GM19099 (cell line): ENCODE data around the gene LCN6.

Experiments
- POLR2A ChIP-seq: IDR thresholded peaks from 3 replicates; pipeline ENCODE4 v1.6.1; 2011; ENCODE audit warnings: low read depth; ENCODE audit not compliant: insufficient read length; ENCODE audit errors: extremely low read depth

Gene LCN6

DNA sequence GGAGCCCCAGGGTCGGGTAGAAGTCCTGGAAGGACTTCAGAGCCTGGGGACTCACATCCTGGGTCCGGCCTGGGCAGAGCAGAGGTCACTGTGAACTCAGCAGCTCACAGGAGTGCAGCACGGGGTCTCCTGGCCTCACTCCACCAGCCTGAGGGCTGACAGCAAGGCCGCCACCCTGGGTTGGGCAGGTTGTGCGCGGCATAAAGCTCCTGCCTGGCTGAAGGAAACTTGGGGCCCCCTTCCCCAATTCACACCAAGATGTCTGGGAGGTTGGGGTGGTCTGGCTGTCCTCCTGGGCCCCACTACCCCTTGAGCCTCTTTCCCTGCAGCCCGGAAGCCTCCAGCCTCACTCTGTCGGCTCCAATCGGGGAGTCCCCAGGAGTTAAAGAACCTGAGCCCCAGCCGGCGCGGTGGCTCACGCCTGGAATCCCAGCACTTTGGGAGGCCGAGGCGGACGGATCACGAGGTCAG, 13.9 kb upstream of the LCN6 start:
- no peak for TF ChIP-seq POLR2A

DNA sequence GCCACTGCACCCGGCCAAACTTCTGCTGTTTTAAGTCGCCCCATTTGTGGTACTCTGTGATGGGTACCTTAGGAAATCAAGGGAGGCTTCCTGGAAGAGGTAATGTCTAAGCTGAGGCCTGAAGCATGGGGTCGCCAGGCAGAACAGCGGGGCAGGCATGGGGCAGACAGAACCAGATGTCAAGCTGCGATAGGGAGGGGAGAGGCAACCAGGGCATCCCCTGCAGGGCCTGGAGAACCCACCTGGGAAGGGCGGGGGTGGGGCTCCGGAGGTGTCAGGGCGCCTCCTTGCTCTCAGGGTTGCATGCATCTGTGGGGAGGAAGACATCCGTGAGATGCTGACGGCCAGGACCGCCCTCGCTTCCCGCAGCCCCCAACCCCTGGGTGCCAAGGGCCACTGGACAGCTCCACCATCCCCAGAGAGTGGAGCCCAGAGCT, 13.2 kb upstream of the LCN6 start:
- no peak for TF ChIP-seq POLR2A

DNA sequence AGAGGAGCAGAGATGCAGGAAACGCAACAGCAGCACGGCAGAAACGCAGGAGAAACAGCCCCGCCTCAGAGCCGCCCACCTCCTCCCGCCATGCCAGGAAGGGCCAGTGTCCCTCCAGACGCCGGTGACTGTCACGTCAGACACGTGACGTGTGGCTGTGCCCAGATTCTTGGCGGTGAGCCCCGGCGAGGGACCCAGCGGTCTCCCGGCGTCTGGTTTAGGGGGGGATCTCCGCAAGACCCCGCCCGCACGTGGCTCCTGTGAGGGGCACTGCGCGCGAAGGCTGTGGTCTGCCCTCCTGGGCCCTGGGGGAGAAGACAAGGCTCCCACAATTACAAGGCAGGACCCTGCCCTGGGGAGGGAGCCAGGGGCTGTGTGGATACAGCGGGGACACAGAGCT, 12.1 kb upstream of the LCN6 start:
- TF ChIP-seq POLR2A: no peak

DNA sequence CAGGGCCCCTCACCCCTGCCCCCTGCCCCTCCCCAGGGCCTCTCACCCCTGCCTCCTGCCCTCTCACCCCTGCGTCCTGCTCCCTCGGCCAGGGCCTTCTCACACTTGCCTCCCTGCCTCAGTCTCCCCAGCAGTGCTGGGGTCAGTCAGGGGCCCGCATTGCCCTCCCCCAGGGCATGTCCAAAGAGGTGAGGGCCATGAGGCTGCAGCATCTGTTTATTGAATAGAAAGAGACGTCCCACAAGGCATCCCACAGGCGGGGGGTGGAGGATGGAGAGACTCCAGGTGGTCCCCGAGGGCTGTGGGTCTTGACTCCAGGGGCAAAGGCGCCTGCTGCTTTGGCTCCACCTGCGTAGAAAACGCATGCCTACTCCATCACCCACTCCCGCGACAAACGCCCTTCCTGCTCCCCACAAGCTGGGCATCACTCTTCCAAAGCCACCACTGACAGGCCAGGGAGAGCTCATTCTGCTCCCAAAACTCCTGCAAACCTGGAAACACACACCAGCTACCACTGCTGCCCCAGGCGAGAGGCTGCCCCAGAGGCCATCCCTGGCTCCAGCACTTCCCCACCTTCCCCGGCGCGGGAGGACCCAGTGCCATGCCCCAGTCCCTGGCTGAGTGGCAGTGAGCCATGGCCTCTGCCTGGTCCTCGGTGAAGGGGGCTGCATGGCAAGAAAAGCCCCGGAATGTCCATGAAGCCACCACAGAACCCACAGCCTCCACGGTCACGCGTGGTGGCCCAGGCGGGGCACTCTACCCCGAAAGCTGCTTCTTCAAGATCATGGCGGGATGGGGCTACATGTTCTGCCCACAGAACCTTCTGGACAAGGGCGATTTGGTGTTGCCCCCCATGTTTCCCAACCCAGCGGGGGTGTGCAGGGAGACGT, 11.4 kb upstream of the LCN6 start:
- TF ChIP-seq POLR2A: no peak

DNA sequence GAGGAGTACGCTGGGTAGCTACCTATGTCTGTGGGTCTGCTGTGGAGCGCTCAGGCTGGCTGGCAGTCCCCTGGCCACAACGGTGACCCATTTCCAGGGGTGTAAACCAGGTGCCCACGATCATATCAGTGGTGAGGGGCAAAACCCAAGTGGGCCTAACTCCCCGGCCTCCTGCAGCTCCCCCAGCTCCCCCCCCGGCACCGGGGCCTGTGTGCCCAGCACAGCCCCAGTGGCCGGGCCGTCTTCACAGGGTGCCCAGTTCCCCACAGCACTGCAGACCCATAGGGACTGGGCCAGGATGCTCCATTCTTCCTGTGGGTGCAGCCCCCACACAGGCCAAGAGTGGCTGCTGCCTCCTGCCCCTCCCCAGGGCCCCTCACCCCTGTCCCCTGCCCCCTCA, 10.7 kb upstream of the LCN6 start:
- TF ChIP-seq POLR2A: no peak

GRCh38 chr9:136757751-136758140, 9.4 kb upstream of the LCN6 start:
- no peak for TF ChIP-seq POLR2A

DNA sequence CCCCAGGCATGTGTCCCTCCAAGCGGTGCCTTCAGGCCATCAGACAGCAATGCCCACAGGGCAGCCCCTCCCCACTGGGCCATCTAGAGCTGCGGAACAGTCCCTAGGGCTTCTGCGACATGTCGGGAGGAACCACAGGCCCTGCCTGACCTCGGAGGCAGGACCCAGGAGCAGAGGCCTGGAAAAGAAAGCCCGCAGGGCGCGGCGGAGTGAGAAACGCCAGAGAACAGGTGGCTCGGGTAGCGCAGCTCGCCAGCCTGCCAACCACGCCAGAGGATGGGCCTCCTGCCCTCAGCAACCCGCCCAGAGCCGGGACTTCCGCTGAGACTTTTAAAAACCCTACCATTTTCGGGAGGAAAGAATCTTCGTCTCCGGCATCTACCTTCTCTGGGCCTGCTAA, 9.0 kb upstream of the LCN6 start:
- TF ChIP-seq POLR2A: no peak

DNA sequence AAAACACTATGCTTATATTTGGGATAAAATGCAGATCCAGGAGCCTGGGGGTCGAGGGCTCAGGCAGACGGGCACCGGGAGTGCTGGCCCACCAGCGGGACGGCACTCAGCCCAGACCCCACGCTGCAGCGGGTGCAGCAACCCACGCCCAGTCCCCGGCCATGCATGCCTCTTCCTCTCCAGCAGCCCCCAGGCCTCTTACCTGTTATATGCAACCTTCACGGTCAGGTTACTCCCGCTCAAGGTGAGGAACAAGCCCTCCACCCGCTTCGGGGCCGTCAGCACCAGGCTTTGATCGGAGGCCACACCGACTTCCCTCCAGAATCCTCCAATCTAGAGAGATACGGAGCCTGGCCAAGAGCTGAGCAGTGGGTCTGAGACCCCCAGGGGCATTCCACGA, 8.5 kb upstream of the LCN6 start:
- TF ChIP-seq POLR2A: no peak

DNA sequence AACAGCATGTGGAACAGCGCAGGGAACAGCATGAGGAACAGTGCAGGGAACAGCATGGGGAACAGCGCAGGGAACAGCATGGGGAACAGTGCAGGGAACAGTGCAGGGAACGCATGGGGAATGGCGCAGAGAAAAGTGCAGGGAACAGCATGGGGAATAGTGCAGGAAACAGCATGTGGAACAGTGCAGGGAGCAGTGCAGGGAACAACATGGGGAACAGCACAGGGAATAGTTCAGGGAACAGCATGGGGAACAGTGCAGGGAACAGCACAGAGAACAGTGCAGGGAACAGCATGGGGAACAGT, 7.8 kb upstream of the LCN6 start:
- no peak for TF ChIP-seq POLR2A

DNA sequence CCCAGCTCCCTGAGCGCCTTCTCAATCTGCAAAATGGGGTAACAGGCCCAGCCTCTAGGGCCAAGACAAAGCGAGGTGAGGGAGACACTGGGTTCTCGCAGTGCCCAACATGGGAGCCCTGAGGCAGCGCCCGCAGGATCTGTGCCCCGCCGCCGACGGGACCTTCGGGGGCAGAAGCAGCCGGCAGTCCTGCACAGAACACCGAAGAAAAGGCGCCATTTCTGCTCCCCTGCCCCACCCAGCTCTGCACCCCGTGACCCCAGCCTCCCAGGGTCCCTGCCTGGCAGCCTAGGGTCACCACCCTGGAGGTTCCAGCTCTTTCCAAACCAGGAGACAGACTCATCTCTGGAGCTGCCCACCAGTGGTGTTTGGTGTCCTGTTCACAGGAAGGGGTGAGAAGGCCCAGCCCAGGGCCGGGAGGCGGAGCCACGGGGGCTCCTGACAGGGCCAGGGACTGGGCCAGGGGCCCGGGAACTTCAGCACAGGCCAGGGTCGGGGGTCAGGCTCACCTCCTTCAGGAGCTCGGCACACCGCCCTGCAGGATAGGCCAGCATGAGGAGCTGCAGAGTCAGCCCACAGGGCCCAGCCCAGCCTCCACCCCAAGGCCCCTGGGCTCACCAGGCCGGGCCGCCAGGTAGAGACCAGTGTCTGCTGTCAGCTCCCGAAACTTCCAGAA, 6.4 kb upstream of the LCN6 start:
- TF ChIP-seq POLR2A: no peak

- TF ChIP-seq POLR2A: no peak
Observed at GRCh38 chr9:136754059-136754572, 5.8 kb upstream of the LCN6 start.

DNA sequence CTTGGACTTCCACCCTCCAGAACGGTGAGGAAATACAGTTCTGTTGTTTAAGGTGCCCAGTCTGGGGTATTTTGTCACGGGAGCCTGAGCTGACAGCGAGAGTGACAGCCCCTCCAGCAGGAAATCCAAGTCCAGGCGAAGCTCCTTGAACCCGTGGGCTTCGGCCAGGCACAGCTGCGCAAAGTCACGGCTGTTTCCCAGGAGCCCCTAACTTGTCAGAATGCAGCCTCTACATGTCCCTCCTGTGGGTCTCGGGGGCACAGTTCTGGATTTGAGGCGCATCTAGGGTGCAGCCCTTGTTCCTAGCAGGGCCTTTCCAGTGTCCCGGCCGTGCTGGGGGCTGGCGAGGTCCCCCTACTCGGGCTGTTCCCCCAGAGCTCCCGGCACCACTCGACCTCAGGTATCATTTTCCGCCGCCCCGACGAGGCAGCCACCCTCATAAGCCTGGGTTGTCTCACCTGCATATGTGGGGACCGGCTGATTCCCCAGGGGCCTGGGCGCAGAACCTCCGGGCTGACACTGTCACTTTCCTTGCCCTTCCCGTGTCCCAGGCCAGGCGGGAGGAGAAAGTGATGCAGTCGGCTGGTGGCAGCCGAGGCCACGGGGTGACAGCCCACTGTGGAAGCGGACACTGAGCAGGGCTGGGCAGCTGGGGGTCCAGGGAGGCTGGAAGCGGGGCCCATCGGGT, 5.2 kb upstream of the LCN6 start:
- TF ChIP-seq POLR2A: no peak

DNA sequence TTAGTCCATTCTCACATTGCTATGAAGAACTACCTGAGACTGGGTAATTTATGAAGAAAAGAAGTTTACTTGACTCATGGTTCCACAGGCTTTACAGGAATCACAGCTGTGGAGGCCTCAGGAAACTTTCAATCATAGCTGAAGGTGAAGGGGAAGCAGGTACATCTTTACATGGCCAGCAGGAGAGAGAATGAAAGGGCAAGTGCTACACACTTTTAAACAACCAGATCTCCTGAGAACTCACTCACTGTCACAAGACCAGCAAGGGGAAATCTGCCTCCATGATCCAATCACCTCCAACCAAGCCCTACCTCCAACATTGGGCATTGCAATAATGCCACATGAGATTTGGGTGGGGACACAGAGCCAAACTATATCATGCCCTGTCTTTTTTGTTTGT, 3.5 kb upstream of the LCN6 start:
- no peak for TF ChIP-seq POLR2A

- TF ChIP-seq POLR2A: no peak
Observed at GRCh38 chr9:136751244-136751643, 2.9 kb upstream of the LCN6 start.

DNA sequence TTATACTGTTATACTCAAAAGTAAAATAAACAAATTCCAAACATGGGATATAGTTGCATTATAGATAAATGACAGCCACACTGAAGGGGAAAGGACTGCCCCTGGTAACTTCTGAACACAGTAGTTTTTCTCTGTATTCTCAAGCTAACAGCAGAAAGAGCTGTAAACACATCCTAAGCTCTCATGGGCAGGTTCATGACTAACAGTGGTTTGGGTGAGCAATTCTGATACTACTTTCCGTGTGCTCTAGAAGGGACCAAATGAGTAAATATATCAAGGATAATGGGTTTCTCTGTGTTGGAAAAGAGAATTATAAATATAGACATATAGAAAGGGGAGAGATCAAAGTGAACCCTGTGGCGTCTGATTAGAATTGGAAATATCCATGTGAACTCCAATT, 2.2 kb upstream of the LCN6 start:
- no peak for TF ChIP-seq POLR2A

- no peak for TF ChIP-seq POLR2A
Observed at GRCh38 chr9:136748666-136749611, 614 bp upstream of the LCN6 start.
